Measurements from ENCODE around the gene TRIM15. TPM values are rescaled to one million over a fixed set of nuclear protein-coding genes. Genes with fewer than 3 reads are reported as not detected.
"Not testable (repeated sequence)": the region's sequence is repeated elsewhere in the genome, so short reads cannot be mapped to it uniquely, and the experiment has no call there.

TRIM15 gene
- total RNA-seq, 1 experiment from 2014 or later = 6.5 TPM

- ChIA-PET CTCF (no interaction called here), POLR2A (no interaction called here), RAD21 (ENCODE audit: low non-redundant PET in 1 of 2, low total read pairs in 2 of 2, uncharacterized antibody in 2 of 2, unreplicated experiment in 2 of 2) (no interaction called here)
- H3K4me1 ChIP-seq (ENCODE audit: control insufficient read depth in 1 of 2, insufficient read depth in 2 of 2, low read length in 2 of 2) = peaks cover 9 to 25% of the 10 kb centered on the region in 2 experiments; a peak in 3 of 4 replicates
- H3K4me3 ChIP-seq (replicated peaks in 1 of 2; ENCODE audit: low read depth in 1 of 2, low read length in 2 of 2) = no peak overlapping the region
- H3K9ac ChIP-seq (ENCODE audit: low read length) = no peak overlapping the region
- intact Hi-C loops (cut with micrococcal nuclease) = no loop called here
- TF ChIP-seq ELF1 (IDR thresholded peaks at IDR 0.05; ENCODE audit: borderline replicate concordance, low read depth) (no peak), SP1 (IDR thresholded peaks at IDR 0.05; ENCODE audit: low read depth) (no peak), EZH2phosphoT487 (IDR thresholded peaks at IDR 0.05; ENCODE audit: borderline replicate concordance) (no peak), FOSL1 (IDR thresholded peaks at IDR 0.05; ENCODE audit: low read depth) (no peak), MAX (IDR thresholded peaks at IDR 0.05) (no peak), EZH2 (IDR thresholded peaks at IDR 0.05) (no peak), SIN3A (IDR thresholded peaks at IDR 0.05; ENCODE audit: low read depth) (no peak), ZNF274 (IDR thresholded peaks at IDR 0.05; ENCODE audit: low read depth, low read length) (no peak), CBX3 (IDR thresholded peaks at IDR 0.05; ENCODE audit: low read depth) (no peak), ZFX (IDR thresholded peaks at IDR 0.05) (no peak), POLR2A (IDR thresholded peaks at IDR 0.05; ENCODE audit: borderline replicate concordance, extremely low read depth, insufficient read depth, insufficient read length) (no peak), CEBPB (IDR thresholded peaks at IDR 0.05; ENCODE audit: low read depth) (no peak), REST (IDR thresholded peaks at IDR 0.05; ENCODE audit: low read depth) (no peak), EGR1 (IDR thresholded peaks at IDR 0.05; ENCODE audit: low read depth) (no peak), ZBTB33 (IDR thresholded peaks at IDR 0.05; ENCODE audit: extremely low read depth, insufficient replicate concordance, low read length) (no peak), ATF3 (IDR thresholded peaks at IDR 0.05) (no peak)
- DNase-seq (ENCODE audit: low read depth, low spot score) (no peak), ATAC-seq (no peak)
- no peaks in the 10 kb centered on the region for H3K9me3 ChIP-seq (ENCODE audit: control insufficient read depth in 1 of 2, insufficient read depth in 1 of 2, low read depth in 1 of 2, low read length in 2 of 2)
- no TSS peak for BruUV-seq (replicated peaks)
- H3K79me2 ChIP-seq (ENCODE audit: insufficient read depth, low read length) = no peaks in the 10 kb centered on the region
- H3K4me2 ChIP-seq (ENCODE audit: low read length) = peak overlapping the region; percentile 93; the same call in 1 of the 2 replicates
- no peaks in the 10 kb centered on the region for H4K20me1 ChIP-seq (ENCODE audit: insufficient read depth)
- no peak overlapping the region for H2AFZ ChIP-seq (ENCODE audit: low read depth, low read length, poor library complexity, severe bottlenecking)
- no peak overlapping the region for H3K27ac ChIP-seq (ENCODE audit: low read depth, low read length)
- H3K27me3 ChIP-seq (ENCODE audit: insufficient read depth, low read length) = no peaks in the 10 kb centered on the region
- H3K36me3 ChIP-seq (ENCODE audit: control insufficient read depth in 1 of 2, insufficient read depth in 2 of 2, low read length in 2 of 2) = no peaks in the 10 kb centered on the region
- H3K9me2 ChIP-seq (ENCODE audit: insufficient read depth) = no peaks in the 10 kb centered on the region
Observed at GRCh38 chr6:30164714-30165113, 1.4 kb downstream of the TRIM15 start.

- intact Hi-C loops (cut with micrococcal nuclease); H3K79me2 ChIP-seq (ENCODE audit: insufficient read depth, low read length); H4K20me1 ChIP-seq (ENCODE audit: insufficient read depth); H3K36me3 ChIP-seq (ENCODE audit: control insufficient read depth in 1 of 2, insufficient read depth in 2 of 2, low read length in 2 of 2); H3K27ac ChIP-seq (ENCODE audit: low read depth, low read length); H3K9me2 ChIP-seq (ENCODE audit: insufficient read depth); H3K4me3 ChIP-seq (replicated peaks in 1 of 2; ENCODE audit: low read depth in 1 of 2, low read length in 2 of 2); DNase-seq (ENCODE audit: low read depth, low spot score); POLR2A ChIA-PET; H3K9ac ChIP-seq (ENCODE audit: low read length); BruUV-seq (replicated peaks); H3K4me2 ChIP-seq (ENCODE audit: low read length); ATAC-seq; CTCF ChIA-PET; RAD21 ChIA-PET (ENCODE audit: low non-redundant PET in 1 of 2, low total read pairs in 2 of 2, uncharacterized antibody in 2 of 2, unreplicated experiment in 2 of 2); H3K9me3 ChIP-seq (ENCODE audit: control insufficient read depth in 1 of 2, insufficient read depth in 1 of 2, low read depth in 1 of 2, low read length in 2 of 2); H2AFZ ChIP-seq (ENCODE audit: low read depth, low read length, poor library complexity, severe bottlenecking); H3K27me3 ChIP-seq (ENCODE audit: insufficient read depth, low read length): not testable (repeated sequence)
- H3K4me1 ChIP-seq (ENCODE audit: control insufficient read depth in 1 of 2, insufficient read depth in 2 of 2, low read length in 2 of 2) = peaks cover 9 to 25% of the 10 kb centered on the region in 2 experiments; a peak in 3 of 4 replicates
Observed at GRCh38 chr6:30165238-30165637, 1.9 kb downstream of the TRIM15 start.

All from HCT116 (cell line).